Measurements from ENCODE around the gene NMNAT2.
"Not testable (repeated sequence)": the region's sequence is repeated elsewhere in the genome, so short reads cannot be mapped to it uniquely, and the experiment has no call there.

Gene NMNAT2

DNA sequence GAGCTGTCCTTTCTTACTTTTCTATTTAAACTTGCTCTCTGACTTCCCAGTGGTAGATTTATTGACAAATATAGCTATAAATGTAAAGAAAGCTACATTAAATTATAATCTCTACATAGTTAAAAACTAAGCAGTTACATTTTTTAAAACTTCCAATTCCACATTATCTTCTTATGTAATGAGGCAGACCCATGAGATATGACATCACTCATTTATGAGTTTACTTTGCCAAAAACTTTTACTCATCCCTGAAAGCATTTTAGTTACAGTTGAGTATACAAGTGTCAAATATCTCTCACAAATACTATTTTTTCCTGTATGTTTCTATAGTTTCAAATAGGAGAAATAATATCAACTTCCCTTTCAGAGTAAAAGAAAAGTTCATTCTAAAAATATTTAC is 3.8 kb downstream of the NMNAT2 start:
- H3K4me1 ChIP-seq (ENCODE audit: control insufficient read depth, insufficient read depth, low read length): peaks cover 8% of the 10 kb centered on the region
- H3K36me3 ChIP-seq (ENCODE audit: control insufficient read depth, insufficient read depth, low read length): no peaks in the 10 kb centered on the region
- H3K9ac ChIP-seq (ENCODE audit: low read length): no peak overlapping the region
- no peak overlapping the region for H3K27ac ChIP-seq (ENCODE audit: low read depth, low read length)
- peaks cover 11% of the 10 kb centered on the region for H3K27me3 ChIP-seq (ENCODE audit: control insufficient read depth, insufficient read depth, low read length)
- H3K4me3 ChIP-seq (ENCODE audit: low read length): no peak overlapping the region

DNA sequence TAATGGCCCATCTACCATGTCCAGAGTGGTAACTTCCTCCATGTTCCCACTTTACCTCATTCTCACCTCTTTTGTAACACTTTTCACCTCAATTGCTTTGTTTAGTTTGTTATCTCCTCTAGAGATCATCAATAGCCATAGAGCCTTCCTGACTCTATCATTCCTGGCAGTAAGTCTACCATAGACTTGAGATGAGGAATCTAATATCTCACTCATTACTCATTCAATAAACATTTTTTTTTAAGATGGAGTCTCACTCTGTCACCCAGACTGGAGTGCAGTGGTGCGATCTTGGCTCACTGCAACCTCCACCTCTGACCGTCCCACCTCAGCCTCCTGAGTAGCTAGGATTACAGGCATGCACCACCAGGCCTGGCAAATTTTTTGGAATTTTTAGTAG is 7.1 kb downstream of the NMNAT2 start:
- H3K27me3 ChIP-seq (ENCODE audit: control insufficient read depth, insufficient read depth, low read length): peaks cover under 1% of the 10 kb centered on the region
- no peak overlapping the region for H3K9ac ChIP-seq (ENCODE audit: low read length)
- no peak overlapping the region for H3K27ac ChIP-seq (ENCODE audit: low read depth, low read length)
- H3K36me3 ChIP-seq (ENCODE audit: control insufficient read depth, insufficient read depth, low read length): no peaks in the 10 kb centered on the region
- H3K4me3 ChIP-seq (ENCODE audit: low read length): no peak overlapping the region
- no peaks in the 10 kb centered on the region for H3K4me1 ChIP-seq (ENCODE audit: control insufficient read depth, insufficient read depth, low read length)

DNA sequence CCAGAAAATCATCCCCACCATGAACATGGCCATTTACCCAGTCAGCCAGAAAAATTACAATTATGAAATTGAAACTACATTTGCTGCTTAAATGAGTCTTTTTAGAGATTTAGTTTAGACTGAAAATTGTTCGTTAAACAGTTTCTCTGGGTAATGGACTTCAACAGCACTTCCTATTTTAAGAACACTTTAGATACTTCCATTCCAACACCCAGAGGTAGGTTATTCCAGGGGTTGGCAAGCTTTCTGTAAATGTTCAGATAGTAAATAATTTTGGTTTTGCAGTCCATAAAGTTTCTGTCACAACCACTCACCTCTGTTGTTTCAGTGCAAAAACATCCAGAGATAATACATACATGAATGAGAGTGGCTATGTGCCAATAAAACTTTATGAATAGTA is 10.2 kb downstream of the NMNAT2 start:
- Histone ChIP-seq H3K36me3 (ENCODE audit: control insufficient read depth, insufficient read depth, low read length) (no peaks in the 10 kb centered on the region), H3K4me1 (ENCODE audit: control insufficient read depth, insufficient read depth, low read length) (no peaks in the 10 kb centered on the region), H3K4me3 (ENCODE audit: low read length) (no peak overlapping the region), H3K27ac (ENCODE audit: low read depth, low read length) (no peak overlapping the region), H3K9ac (ENCODE audit: low read length) (no peak overlapping the region), H3K27me3 (ENCODE audit: control insufficient read depth, insufficient read depth, low read length) (no peaks in the 10 kb centered on the region)

DNA sequence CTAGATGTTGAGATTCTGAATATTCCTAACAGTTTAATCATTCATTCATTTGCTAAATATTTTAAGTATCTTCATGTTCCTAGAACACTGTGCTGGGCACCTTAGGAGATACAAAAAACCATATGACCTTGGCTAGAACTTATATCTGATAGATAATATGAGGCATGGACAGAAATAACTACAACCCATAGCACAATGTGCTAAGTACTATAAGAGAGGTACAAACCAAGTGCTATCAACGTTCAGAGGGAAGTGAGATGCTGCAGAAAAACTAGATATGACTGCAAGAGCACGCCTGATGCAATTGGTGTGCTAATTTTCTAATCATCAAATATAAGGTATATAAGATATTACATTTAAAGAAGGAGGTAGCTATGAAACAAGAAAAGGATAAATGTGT is 10.7 kb downstream of the NMNAT2 start:
- H3K4me1 ChIP-seq (ENCODE audit: control insufficient read depth, insufficient read depth, low read length): no peaks in the 10 kb centered on the region
- H3K27ac ChIP-seq (ENCODE audit: low read depth, low read length): no peak overlapping the region
- H3K9ac ChIP-seq (ENCODE audit: low read length): no peak overlapping the region
- no peaks in the 10 kb centered on the region for H3K36me3 ChIP-seq (ENCODE audit: control insufficient read depth, insufficient read depth, low read length)
- no peaks in the 10 kb centered on the region for H3K27me3 ChIP-seq (ENCODE audit: control insufficient read depth, insufficient read depth, low read length)
- no peak overlapping the region for H3K4me3 ChIP-seq (ENCODE audit: low read length)

DNA sequence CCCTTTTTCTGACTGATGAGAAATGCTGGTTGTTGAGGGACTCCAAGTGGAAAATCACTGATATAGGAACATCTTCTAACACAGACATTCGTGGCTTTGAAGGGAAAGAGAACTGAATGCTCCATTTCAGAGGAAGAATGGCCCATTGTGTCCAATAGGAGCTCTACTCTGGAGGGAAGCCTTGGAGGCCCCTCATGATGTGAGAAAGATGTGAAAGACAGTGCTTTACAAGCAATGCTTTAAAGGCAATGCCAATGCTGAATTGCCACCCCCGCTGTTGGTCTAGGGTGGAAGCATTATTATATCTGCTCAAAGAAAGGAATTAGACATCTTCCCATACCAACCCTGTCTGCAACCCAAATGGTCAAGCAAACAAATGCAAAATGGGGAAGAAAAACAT is 13.7 kb downstream of the NMNAT2 start:
- no peak overlapping the region for H3K9ac ChIP-seq (ENCODE audit: low read length)
- no peaks in the 10 kb centered on the region for H3K27me3 ChIP-seq (ENCODE audit: control insufficient read depth, insufficient read depth, low read length)
- H3K36me3 ChIP-seq (ENCODE audit: control insufficient read depth, insufficient read depth, low read length): no peaks in the 10 kb centered on the region
- H3K4me3 ChIP-seq (ENCODE audit: low read length): no peak overlapping the region
- H3K4me1 ChIP-seq (ENCODE audit: control insufficient read depth, insufficient read depth, low read length): no peaks in the 10 kb centered on the region
- no peak overlapping the region for H3K27ac ChIP-seq (ENCODE audit: low read depth, low read length)

DNA sequence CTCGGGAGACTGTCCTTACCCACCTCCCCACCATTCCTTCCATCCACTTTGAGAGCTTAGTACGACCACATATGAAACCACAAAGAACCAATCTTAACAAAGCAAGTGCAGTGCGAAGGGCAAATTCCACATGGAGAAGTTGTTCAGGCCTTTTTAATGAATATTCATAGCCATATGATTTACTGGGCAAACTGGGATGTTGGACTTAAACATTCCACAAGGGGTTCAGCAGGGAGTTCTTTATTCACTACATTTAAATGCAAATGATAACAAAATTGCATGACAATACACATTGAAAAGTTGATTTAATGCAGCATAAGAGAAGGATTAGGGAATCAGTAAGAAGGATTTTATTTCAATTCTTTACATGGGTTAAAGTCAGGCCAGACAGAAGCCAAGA is 14.7 kb downstream of the NMNAT2 start:
- Histone ChIP-seq H3K36me3 (ENCODE audit: control insufficient read depth, insufficient read depth, low read length) (no peaks in the 10 kb centered on the region), H3K27me3 (ENCODE audit: control insufficient read depth, insufficient read depth, low read length) (no peaks in the 10 kb centered on the region), H3K27ac (ENCODE audit: low read depth, low read length) (no peak overlapping the region), H3K4me3 (ENCODE audit: low read length) (no peak overlapping the region), H3K4me1 (ENCODE audit: control insufficient read depth, insufficient read depth, low read length) (no peaks in the 10 kb centered on the region), H3K9ac (ENCODE audit: low read length) (no peak overlapping the region)

DNA sequence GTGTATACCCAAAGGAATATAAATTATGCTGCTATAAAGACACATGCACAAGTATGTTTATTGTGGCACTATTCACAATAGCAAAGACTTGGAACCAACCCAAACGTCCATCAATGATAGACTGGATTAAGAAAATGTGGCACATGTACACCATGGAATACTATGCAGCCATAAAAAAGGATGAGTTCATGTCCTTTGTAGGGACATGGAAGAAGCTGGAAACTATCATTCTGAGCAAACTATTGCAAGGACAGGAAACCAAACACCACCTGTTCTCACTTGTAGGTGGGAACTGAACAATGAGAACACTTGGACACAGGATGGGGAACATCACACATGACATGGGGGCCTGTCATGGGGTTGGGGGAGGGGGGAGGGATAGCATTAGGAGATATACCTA is 16.6 kb downstream of the NMNAT2 start:
- not testable (repeated sequence) for H3K9ac ChIP-seq (ENCODE audit: low read length); H3K27me3 ChIP-seq (ENCODE audit: control insufficient read depth, insufficient read depth, low read length); H3K27ac ChIP-seq (ENCODE audit: low read depth, low read length); H3K4me3 ChIP-seq (ENCODE audit: low read length); H3K4me1 ChIP-seq (ENCODE audit: control insufficient read depth, insufficient read depth, low read length); H3K36me3 ChIP-seq (ENCODE audit: control insufficient read depth, insufficient read depth, low read length)

DNA sequence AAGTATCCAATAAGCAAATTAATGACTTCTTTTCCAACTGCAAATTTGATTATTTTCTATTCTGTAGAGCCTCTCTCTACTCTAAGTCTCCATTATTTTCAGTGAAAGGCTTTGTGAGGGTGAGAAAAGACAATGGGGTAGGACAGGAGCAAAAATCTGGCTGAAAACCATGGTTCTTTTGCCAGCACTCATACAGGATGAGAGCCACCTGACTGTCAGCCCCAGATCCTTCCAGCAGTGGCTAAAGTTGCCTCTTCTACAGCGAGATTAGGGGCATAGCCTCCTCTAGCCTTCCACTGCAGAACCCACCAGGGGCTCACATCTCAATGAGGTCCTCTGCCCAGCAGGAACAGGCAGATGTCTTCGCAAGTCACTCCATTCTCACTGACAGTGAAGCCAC is 23.7 kb downstream of the NMNAT2 start:
- no peak overlapping the region for H3K4me3 ChIP-seq (ENCODE audit: low read length)
- no peak overlapping the region for H3K9ac ChIP-seq (ENCODE audit: low read length)
- no peaks in the 10 kb centered on the region for H3K36me3 ChIP-seq (ENCODE audit: control insufficient read depth, insufficient read depth, low read length)
- H3K27ac ChIP-seq (ENCODE audit: low read depth, low read length): no peak overlapping the region
- H3K27me3 ChIP-seq (ENCODE audit: control insufficient read depth, insufficient read depth, low read length): no peaks in the 10 kb centered on the region
- no peaks in the 10 kb centered on the region for H3K4me1 ChIP-seq (ENCODE audit: control insufficient read depth, insufficient read depth, low read length)

DNA sequence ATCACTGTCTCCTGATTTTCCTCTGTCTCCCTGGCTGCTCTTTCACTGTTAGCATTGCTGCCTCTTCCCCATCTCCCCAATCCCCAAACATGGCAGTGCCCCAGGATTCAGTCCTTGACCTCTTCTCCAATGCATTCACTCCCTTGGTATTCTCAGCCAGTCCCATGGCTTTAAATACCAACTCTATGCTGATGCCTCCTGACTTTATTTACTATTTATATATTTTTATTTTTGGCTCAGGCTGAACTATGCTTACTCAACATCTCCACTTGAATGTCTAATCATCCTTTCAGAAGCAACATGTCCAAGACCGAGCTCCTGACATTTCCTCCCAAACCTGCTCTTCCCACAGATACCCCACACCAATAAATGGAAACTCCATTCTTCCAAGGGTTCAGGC is 26.3 kb downstream of the NMNAT2 start:
- H3K27me3 ChIP-seq (ENCODE audit: control insufficient read depth, insufficient read depth, low read length): no peaks in the 10 kb centered on the region
- H3K36me3 ChIP-seq (ENCODE audit: control insufficient read depth, insufficient read depth, low read length): no peaks in the 10 kb centered on the region
- no peak overlapping the region for H3K9ac ChIP-seq (ENCODE audit: low read length)
- H3K27ac ChIP-seq (ENCODE audit: low read depth, low read length): no peak overlapping the region
- no peaks in the 10 kb centered on the region for H3K4me1 ChIP-seq (ENCODE audit: control insufficient read depth, insufficient read depth, low read length)
- no peak overlapping the region for H3K4me3 ChIP-seq (ENCODE audit: low read length)

DNA sequence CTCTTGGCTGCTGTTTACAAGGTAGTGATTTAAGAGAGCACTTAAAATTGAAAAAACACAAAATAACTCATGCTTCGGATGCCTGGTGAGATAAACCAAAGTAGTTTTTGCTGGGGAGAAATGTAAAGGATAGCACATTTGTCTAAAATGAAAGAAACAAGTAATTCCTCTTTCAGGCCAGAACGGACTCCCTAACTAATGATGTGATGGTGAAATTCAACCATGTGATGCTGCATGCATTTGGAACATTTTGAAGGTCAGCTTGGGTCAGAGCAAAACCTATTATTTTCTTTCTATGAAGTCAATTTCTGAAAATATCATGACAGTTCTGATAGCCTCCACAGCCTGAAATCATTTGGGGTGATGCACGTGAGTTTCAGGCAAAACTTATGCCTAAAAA is 27.6 kb downstream of the NMNAT2 start:
- Histone ChIP-seq H3K36me3 (ENCODE audit: control insufficient read depth, insufficient read depth, low read length) (no peaks in the 10 kb centered on the region), H3K27me3 (ENCODE audit: control insufficient read depth, insufficient read depth, low read length) (no peaks in the 10 kb centered on the region), H3K27ac (ENCODE audit: low read depth, low read length) (no peak overlapping the region), H3K9ac (ENCODE audit: low read length) (no peak overlapping the region), H3K4me1 (ENCODE audit: control insufficient read depth, insufficient read depth, low read length) (no peaks in the 10 kb centered on the region), H3K4me3 (ENCODE audit: low read length) (no peak overlapping the region)

DNA sequence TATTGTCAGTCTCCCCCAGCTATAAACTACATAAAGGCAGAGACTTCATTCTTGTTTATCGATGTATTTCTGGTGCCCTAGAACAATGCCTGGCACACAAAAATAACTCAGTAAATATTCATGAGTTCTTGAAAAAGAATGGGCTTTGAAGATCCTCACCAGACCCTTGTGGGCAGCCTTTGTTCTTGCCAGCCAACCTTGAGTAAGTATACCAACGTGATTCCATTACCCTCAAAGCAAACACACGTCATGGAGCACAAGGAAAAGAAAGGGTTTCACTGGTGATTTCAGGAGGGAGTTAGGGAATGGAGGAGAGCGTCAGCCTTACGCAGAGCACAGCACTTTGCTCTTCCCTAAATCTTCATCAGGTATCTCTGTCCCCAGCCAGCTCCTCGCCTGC is 29.4 kb downstream of the NMNAT2 start:
- no peak overlapping the region for H3K4me3 ChIP-seq (ENCODE audit: low read length)
- H3K27me3 ChIP-seq (ENCODE audit: control insufficient read depth, insufficient read depth, low read length): no peaks in the 10 kb centered on the region
- H3K36me3 ChIP-seq (ENCODE audit: control insufficient read depth, insufficient read depth, low read length): no peaks in the 10 kb centered on the region
- no peak overlapping the region for H3K27ac ChIP-seq (ENCODE audit: low read depth, low read length)
- no peak overlapping the region for H3K9ac ChIP-seq (ENCODE audit: low read length)
- H3K4me1 ChIP-seq (ENCODE audit: control insufficient read depth, insufficient read depth, low read length): no peaks in the 10 kb centered on the region

DNA sequence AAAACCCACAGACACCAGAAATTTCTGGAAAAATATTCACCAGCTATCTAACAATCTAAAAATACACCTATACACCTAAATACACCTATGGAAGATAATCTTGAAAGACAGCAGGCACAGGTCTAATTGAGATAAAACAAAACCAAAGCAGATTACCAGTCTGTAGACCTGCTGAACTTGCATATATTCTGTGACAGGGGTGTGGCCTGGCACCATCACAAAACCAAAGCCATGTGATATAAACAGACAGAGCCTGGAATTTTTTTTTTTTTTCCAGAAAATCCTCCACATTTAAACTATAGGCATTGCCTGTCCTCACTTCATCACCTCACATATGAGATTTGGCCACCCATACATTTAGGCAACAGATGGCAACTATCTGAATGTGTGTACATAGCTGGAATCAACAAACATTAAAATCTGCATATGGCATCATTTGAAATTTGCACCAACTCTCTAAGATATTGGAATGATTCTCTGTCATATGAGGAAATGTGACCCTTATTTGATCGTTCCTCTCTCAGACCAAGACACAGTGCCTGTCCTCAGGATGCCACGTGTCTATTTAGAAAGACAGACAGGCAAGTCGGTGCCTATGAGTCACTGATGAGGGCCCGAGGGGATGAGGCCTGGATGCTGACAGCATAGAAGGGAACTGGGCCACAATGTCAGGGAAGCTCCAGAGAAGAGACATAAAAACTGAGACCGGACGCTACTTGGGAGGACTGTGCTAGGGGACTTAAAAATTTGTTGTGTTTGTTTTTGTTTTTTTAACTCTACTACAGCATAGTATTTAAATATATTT is 32.6 kb downstream of the NMNAT2 start:
- no peak overlapping the region for H3K27ac ChIP-seq (ENCODE audit: low read depth, low read length)
- H3K9ac ChIP-seq (ENCODE audit: low read length): no peak overlapping the region
- no peaks in the 10 kb centered on the region for H3K36me3 ChIP-seq (ENCODE audit: control insufficient read depth, insufficient read depth, low read length)
- no peak overlapping the region for H3K4me3 ChIP-seq (ENCODE audit: low read length)
- H3K4me1 ChIP-seq (ENCODE audit: control insufficient read depth, insufficient read depth, low read length): no peaks in the 10 kb centered on the region
- H3K27me3 ChIP-seq (ENCODE audit: control insufficient read depth, insufficient read depth, low read length): no peaks in the 10 kb centered on the region

DNA sequence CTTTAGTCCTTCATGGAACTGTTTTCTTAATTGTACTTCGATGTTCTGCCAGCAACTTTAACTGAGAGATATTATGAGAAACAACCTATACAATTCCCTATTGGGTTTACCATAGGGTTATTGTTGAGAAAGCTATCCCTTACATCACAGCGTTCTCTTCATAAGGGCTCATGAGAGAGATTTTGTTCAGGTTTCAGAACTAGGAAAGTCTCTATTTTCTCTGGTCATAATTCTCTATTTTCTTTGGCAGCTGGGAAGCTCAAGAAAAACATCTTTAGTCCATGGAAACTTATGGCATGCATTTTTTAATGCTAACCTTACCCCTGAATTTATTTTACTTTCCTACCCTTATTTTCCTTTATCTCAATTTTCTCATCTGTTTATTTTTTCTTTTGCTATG is 38.2 kb downstream of the NMNAT2 start:
- H3K27ac ChIP-seq (ENCODE audit: low read depth, low read length): no peak overlapping the region
- H3K36me3 ChIP-seq (ENCODE audit: control insufficient read depth, insufficient read depth, low read length): no peaks in the 10 kb centered on the region
- no peaks in the 10 kb centered on the region for H3K4me1 ChIP-seq (ENCODE audit: control insufficient read depth, insufficient read depth, low read length)
- H3K27me3 ChIP-seq (ENCODE audit: control insufficient read depth, insufficient read depth, low read length): no peaks in the 10 kb centered on the region
- no peak overlapping the region for H3K4me3 ChIP-seq (ENCODE audit: low read length)
- no peak overlapping the region for H3K9ac ChIP-seq (ENCODE audit: low read length)
